ENCODE results near the gene WDR86. TPM values are rescaled to one million over a fixed set of nuclear protein-coding genes. Genes with fewer than 3 reads are reported as not detected.

WDR86 gene
- total RNA-seq, 2 experiments from 2014 or later = 0.26 to 0.32 TPM

DNA sequence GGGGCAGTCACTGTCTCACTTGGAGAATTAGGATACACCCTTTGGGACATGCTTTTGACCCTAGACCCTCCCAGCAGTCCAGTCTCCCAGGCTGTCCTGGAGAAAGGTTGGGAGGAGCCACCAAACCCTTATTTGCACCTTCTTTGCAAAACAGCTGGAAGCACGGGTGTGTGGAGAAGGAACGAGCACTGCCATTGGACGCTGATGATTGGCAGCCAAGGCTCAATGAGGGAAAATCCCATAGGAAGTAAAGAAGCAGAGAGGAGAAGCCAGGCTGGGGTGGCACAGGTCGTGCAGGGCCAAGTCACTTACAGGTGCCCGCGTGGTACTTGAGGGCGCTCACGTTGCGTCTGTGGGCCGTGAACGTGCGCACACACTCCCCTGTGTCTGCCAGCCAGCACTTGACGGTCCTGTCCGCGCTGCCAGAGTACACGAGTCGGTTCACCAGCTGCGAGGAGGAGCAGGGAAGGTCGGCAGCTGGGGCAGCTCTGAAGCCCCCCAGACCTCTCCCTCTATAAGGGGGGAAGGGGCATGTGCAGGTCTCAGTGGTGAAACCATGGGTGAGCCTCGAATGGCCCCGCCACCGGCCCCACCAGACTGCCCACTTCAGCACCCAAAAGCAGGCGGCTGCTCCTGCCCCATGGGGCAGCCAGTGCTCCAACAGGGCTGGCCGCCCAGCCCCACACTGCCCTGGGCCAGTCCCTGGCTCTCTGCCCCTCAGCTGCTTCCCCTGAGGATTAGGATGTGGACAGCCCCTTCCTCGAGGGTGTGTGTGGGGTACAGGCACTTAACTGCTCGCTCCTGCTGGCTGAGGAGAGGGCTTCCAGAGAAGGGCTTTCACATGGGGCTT is 24.8 kb downstream of the WDR86 start:
- ATAC-seq (no peak), DNase-seq (no peak)
- Mint-ChIP-seq H3K4me1 (ENCODE audit: low read depth) (peaks cover 12% of the 10 kb centered on the region), H3K27me3 (ENCODE audit: low read depth) (peaks cover 21% of the 10 kb centered on the region), H3K9me3 (ENCODE audit: insufficient read depth) (no peaks in the 10 kb centered on the region), H3K4me3 (no peak overlapping the region), H3K36me3 (ENCODE audit: low read depth) (no peaks in the 10 kb centered on the region), H3K27ac (no peak overlapping the region)
- CTCF ChIA-PET = interaction anchor here (3.4 kb wide), 1 partner anchor 64 kb away, joined by 22 read pairs; no protein-coding TSS in a partner anchor
- POLR2A ChIA-PET = no interaction called here

DNA sequence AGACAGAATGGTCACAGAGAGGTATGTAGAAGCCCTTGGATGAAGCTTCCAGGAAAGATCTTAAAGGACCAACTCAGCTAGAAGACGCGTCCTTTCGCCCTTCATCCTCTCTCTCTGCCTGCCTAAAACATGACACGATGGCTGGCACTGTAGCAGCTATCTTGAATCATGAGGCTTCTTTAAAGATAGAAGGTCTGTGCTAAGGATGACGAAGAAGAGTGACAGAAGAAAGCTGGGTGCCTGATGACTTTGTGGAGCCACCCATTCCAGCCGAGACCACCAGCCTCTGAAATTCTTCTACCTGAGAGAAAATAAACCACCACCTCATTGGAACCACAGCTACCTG is 25.5 kb downstream of the WDR86 start:
- no peaks in the 10 kb centered on the region for H3K36me3 Mint-ChIP-seq (ENCODE audit: low read depth)
- ChIA-PET CTCF (interaction anchor here (3.4 kb wide), 1 partner anchor 65 kb away, joined by 22 read pairs; no protein-coding TSS in a partner anchor), POLR2A (no interaction called here)
- no peak for DNase-seq
- no peak overlapping the region for H3K4me3 Mint-ChIP-seq
- H3K9me3 Mint-ChIP-seq (ENCODE audit: insufficient read depth) = no peaks in the 10 kb centered on the region
- H3K27ac Mint-ChIP-seq = no peak overlapping the region
- no peak for ATAC-seq
- H3K4me1 Mint-ChIP-seq (ENCODE audit: low read depth) = peaks cover 12% of the 10 kb centered on the region
- H3K27me3 Mint-ChIP-seq (ENCODE audit: low read depth) = peaks cover 21% of the 10 kb centered on the region

DNA sequence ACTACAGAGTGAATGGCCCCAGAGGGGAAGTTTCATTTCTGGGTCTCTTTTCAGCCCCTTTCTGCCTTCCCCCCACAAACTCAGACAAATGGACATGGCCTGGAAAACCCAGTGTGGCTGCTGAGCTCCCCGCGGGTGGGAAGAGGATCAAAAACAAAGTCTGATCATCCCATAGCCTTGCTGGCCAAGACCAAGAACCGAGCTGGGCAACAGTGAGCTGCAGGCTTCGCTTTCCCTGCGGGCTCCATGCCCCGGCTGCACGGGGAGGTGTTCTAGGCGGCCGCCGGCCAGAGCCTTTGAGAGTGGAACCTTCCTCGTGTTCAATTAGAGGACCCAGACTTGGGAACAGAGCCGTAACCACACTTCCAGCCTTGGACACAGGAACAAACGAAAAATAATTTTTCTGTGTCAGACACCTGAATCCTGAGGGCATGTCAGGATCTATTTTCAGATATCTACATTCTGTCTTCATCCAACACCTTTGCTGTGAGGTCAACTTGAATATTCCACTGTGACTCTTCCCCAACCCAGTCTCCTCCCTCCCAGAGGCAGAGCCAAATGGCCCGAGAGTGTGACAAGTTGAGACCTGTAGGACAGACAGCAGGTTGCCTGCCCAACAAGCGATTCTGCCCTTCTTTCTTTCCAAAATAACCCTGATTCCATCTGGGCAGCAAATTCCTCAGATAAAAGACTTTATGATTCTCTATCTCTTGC is 26.0 kb downstream of the WDR86 start:
- H3K9me3 Mint-ChIP-seq (ENCODE audit: insufficient read depth) = no peaks in the 10 kb centered on the region
- DNase-seq (no peak), ATAC-seq (no peak)
- CTCF ChIA-PET = interaction anchor here (1.3 to 3.4 kb wide), 2 partner anchors 57 to 65 kb away, joined by 3 to 22 read pairs; no protein-coding TSS in a partner anchor
- POLR2A ChIA-PET = no interaction called here
- peaks cover 21% of the 10 kb centered on the region for H3K27me3 Mint-ChIP-seq (ENCODE audit: low read depth)
- H3K4me3 Mint-ChIP-seq = no peak overlapping the region
- H3K36me3 Mint-ChIP-seq (ENCODE audit: low read depth) = peaks cover 4% of the 10 kb centered on the region
- no peak overlapping the region for H3K27ac Mint-ChIP-seq
- H3K4me1 Mint-ChIP-seq (ENCODE audit: low read depth) = peaks cover 12% of the 10 kb centered on the region

DNA sequence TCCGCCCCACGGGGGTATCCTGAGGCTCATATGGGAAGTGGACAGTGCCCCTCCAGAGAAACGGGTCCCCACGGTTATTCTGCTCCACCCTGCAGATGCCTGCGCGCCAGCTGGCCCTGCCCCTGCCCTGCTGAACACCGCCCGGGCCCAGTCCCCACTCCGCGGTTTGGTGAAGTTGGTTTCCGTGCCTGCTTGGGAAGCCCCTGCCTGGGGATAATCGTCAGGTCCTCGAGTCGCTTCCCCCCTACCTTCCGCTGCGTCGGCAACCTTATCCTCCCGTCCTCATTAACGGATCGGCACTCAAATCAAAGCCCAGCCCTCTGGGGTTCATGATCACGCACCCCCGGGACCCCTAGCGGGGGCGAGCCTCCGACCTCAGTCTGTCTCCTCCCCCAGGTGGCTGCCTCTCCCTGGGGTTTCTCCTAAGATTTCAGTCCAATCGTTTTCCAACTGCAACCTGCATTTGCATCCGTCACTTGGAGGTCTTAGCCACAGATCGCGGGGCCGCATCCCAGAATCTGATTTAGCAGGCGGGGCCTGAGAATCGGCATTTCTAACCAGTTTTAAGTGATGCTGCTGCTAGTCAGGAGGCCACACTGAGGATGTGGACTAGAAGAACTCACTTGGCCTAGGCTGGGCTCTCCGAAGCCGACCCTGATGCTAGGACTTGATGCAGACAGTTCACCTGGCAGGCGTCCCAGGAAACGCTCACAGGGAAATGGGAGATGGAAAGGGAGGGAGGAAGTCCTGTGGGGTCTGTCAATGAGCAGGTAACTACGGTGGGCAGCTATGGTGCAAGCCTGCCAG is 27.6 kb downstream of the WDR86 start:
- no peak for DNase-seq
- ChIA-PET CTCF (interaction anchor here (1.2 to 3.4 kb wide), 4 partner anchors 14 to 67 kb away, joined by 3 to 22 read pairs (median 4); no protein-coding TSS in a partner anchor), POLR2A (interaction anchor here (0.7 kb wide), 1 partner anchor 31 kb away, joined by 3 read pairs; no protein-coding TSS in a partner anchor)
- peaks cover 10% of the 10 kb centered on the region for H3K36me3 Mint-ChIP-seq (ENCODE audit: low read depth)
- no peaks in the 10 kb centered on the region for H3K9me3 Mint-ChIP-seq (ENCODE audit: insufficient read depth)
- peak; percentile 50 for ATAC-seq
- no peak overlapping the region for H3K27ac Mint-ChIP-seq
- H3K27me3 Mint-ChIP-seq (ENCODE audit: low read depth) = peaks cover 21% of the 10 kb centered on the region
- peaks cover 12% of the 10 kb centered on the region for H3K4me1 Mint-ChIP-seq (ENCODE audit: low read depth)
- peak overlapping the region; percentile 44 for H3K4me3 Mint-ChIP-seq

DNA sequence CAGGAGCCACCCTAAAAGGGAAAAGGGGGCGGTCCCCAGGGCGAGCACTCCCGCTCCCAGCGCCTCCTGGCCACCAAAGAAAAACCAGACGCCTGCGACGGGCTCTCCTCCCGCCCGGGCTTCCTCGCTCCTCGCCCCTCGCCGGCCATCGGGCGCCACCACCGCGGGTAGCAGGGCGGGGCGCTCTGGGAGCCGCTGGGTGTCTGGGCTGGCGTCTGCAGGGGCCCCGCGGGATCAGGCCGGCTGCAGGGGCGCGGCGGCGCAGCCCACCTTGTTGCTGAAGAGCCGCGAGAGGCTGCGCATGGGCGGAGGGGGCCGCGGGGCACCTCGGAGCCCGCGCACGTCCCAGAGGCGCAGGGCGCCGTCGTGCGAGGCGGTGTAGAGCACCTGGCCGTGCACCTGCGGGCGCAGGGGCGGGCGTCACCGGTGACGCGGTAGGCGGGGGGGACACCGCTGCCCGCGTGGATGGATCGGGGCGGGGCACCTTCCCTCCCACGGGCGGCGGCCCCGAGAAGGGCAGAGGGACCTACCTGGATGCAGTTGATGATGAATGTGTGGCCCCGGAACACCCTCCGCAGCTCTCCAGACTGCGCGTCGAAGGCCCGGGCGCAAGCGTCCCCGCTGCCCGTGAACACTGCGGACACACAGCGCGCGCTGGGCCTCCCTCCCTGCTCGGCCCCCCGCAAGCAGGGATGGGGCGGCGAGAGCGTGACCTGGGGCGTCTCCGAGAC is 28.3 kb downstream of the WDR86 start:
- ChIA-PET CTCF (interaction anchor here (1.2 kb wide), 2 partner anchors 13 to 63 kb away, joined by 3 to 4 read pairs; no protein-coding TSS in a partner anchor), POLR2A (no interaction called here)
- Mint-ChIP-seq H3K4me3 (no peak overlapping the region), H3K4me1 (ENCODE audit: low read depth) (peaks cover 12% of the 10 kb centered on the region), H3K9me3 (ENCODE audit: insufficient read depth) (no peaks in the 10 kb centered on the region), H3K27ac (no peak overlapping the region), H3K36me3 (ENCODE audit: low read depth) (peaks cover 14% of the 10 kb centered on the region), H3K27me3 (ENCODE audit: low read depth) (peaks cover 21% of the 10 kb centered on the region)
- ATAC-seq = peak; percentile 63
- no peak for DNase-seq

DNA sequence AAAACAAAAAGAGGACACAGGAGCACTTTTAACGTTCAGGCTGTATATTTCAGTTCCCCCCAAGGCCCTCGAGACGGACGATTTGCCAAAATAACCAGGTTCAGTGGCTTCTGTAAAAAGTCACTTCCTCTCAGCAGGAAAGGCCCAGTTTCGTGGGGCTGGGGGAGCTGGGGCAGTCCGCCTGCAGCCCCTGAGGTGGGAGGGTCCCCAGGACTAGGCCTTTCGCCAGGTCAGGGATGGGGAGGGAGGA is 28.8 kb downstream of the WDR86 start:
- Mint-ChIP-seq H3K27ac (no peak overlapping the region), H3K4me1 (ENCODE audit: low read depth) (peaks cover 12% of the 10 kb centered on the region), H3K9me3 (ENCODE audit: insufficient read depth) (no peaks in the 10 kb centered on the region), H3K27me3 (ENCODE audit: low read depth) (peaks cover 21% of the 10 kb centered on the region), H3K36me3 (ENCODE audit: low read depth) (peaks cover 14% of the 10 kb centered on the region), H3K4me3 (peak overlapping the region; percentile 26)
- POLR2A ChIA-PET = no interaction called here
- DNase-seq (no peak), ATAC-seq (no peak)
- CTCF ChIA-PET = interaction anchor here (1.2 kb wide), 2 partner anchors 12 to 63 kb away, joined by 3 to 4 read pairs; no protein-coding TSS in a partner anchor

DNA sequence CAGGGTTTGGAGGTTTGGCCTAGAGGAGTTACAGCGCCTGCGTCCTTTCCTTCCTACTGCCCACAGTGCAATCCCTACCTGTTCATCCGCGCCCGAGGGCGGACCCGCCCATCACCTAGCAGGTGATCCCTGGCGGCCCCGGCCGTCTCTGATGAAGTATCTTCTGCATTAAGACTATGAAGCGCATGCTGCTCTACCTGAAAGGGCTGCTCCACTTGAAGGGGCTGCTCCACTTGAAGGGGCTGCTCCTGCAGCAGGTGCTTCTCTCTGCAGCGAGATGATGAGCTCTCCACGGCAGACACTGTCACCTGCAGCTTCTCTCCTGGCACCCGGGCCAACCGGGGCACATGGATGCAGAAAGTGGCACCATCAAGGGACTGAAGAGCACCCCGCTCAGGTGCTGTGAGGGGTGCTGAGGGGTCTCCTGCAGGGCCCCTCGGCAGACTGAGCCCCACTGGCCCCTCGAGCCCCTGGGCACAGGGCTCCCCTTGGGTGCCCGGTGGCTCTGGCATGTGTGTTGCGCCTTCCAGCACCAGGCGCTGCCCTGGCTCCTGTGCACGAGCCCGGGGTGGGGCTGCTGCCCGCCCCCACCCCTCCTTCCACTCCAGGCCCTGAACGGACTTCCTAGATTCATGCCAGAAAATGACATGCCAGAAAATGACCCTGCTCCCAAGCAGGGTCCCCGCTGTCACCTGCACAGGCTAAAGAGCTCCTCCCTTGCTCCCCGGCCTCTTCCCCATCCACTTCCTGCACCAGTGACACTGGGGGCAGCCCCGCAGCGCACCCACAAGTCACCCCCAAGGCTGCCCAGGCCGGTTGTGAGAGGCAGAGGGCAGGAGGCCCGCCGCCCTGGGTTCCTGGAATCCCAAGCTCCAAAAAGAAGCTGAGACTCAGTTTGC is 29.4 kb downstream of the WDR86 start:
- ChIA-PET POLR2A (no interaction called here), CTCF (interaction anchor here (1.2 kb wide), 2 partner anchors 12 to 64 kb away, joined by 3 to 4 read pairs; no protein-coding TSS in a partner anchor)
- Mint-ChIP-seq H3K4me1 (ENCODE audit: low read depth) (peaks cover 12% of the 10 kb centered on the region), H3K4me3 (peak overlapping the region; percentile 26), H3K9me3 (ENCODE audit: insufficient read depth) (no peaks in the 10 kb centered on the region), H3K27ac (no peak overlapping the region), H3K36me3 (ENCODE audit: low read depth) (peaks cover 14% of the 10 kb centered on the region), H3K27me3 (ENCODE audit: low read depth) (peaks cover 21% of the 10 kb centered on the region)
- DNase-seq (no peak), ATAC-seq (no peak)

DNA sequence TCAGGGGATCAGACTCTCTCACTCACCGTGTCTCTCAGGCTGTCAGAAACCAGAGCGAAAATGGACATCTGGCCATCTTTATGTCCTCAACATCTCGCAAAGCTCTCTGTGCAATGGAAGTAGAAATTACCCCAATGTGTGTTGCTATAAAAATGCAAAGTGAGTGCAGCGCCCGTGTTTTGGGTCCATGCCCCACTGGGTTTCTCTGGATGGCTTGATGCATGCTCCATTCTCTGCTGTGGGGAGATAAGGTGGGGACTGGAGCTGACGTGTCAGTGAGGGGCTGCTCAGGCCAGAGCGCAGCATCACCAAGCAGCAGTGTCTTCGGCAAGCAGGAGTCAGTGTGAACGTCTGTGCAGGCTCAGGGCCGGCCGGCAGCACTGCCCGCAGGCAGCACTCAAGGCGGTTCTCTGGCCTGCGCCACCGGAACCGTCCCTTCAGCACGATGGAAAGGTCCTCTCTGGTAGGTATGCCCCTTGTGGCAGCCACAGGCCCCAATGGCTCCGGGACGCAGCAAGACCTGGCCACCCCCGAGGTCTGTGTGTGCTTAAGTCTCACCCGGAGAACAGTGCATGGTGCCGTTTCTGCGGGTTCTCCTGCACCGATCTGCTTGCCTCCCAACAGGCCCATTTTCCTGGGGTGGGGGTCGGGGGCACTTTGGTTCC is 30.2 kb downstream of the WDR86 start:
- H3K4me1 Mint-ChIP-seq (ENCODE audit: low read depth) = peaks cover 12% of the 10 kb centered on the region
- no peak for DNase-seq
- H3K36me3 Mint-ChIP-seq (ENCODE audit: low read depth) = peaks cover 17% of the 10 kb centered on the region
- CTCF ChIA-PET = interaction anchor here (2.8 kb wide), 1 partner anchor 11 kb away, joined by 9 read pairs; no protein-coding TSS in a partner anchor
- H3K9me3 Mint-ChIP-seq (ENCODE audit: insufficient read depth) = no peaks in the 10 kb centered on the region
- H3K4me3 Mint-ChIP-seq = no peak overlapping the region
- POLR2A ChIA-PET = no interaction called here
- peaks cover 21% of the 10 kb centered on the region for H3K27me3 Mint-ChIP-seq (ENCODE audit: low read depth)
- no peak for ATAC-seq
- H3K27ac Mint-ChIP-seq = no peak overlapping the region

DNA sequence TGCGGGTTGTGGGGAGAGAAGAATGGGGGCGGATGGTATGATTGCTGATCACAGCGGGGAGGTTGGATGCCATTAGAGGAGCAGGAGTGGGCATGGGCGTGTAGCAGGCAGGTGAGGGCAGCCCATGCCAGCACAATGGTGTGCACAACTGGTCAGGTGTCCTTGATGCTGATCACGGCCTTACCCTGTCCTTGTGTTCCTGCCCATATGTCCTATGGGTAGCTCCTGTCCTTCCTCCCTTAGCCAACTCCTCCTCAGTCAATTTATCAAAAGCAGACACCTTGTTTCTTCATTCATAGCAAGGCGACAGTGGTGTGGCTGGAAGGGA is 30.7 kb downstream of the WDR86 start:
- no peak overlapping the region for H3K4me3 Mint-ChIP-seq
- POLR2A ChIA-PET = interaction anchor here (1.2 kb wide), 1 partner anchor 36 kb away, joined by 4 read pairs; no protein-coding TSS in a partner anchor
- H3K27me3 Mint-ChIP-seq (ENCODE audit: low read depth) = peaks cover 17% of the 10 kb centered on the region
- H3K4me1 Mint-ChIP-seq (ENCODE audit: low read depth) = peaks cover 12% of the 10 kb centered on the region
- no peak overlapping the region for H3K27ac Mint-ChIP-seq
- ATAC-seq (no peak), DNase-seq (no peak)
- H3K9me3 Mint-ChIP-seq (ENCODE audit: insufficient read depth) = no peaks in the 10 kb centered on the region
- CTCF ChIA-PET = interaction anchor here (0.6 to 2.8 kb wide), 2 partner anchors 11 to 69 kb away, joined by 3 to 9 read pairs; no protein-coding TSS in a partner anchor
- peaks cover 19% of the 10 kb centered on the region for H3K36me3 Mint-ChIP-seq (ENCODE audit: low read depth)

All from activated CD8-positive, alpha-beta T cell treated with anti-CD3 and anti-CD28 coated beads, Interleukin-2, amount 10 ng/mL, durations not matched to agents 7 days and 5 days (primary cell).